ACHN (cell line): ENCODE data around the gene WNT4.
"Not testable (repeated sequence)": the region's sequence is repeated elsewhere in the genome, so short reads cannot be mapped to it uniquely, and the experiment has no call there.

Experiments used
- DNase-seq: peaks from one replicate; pipeline ENCODE4 v3.0.0-alpha.2; 2015
- in situ Hi-C: cut with HindIII; loops from 2 replicates; pipeline ENCODE4 v1.10.0; 2017; ENCODE audit warnings: low sequenced_read_pairs, low pct_ligation_motif_present, low pct_unique_long_range_greater_than_20kb

Gene WNT4

GRCh38 chr1:22098752-22099151 is 44.1 kb downstream of the WNT4 start:
- in situ Hi-C loops: no loop called here
- no peak for DNase-seq

GRCh38 chr1:22096463-22096862 is 46.4 kb downstream of the WNT4 start:
- in situ Hi-C loops: no loop called here
- DNase-seq: no peak

- in situ Hi-C loops: no loop called here
- no peak for DNase-seq
These were observed 46.9 kb downstream of the WNT4 start for GRCh38 chr1:22096036-22096435.

- no peak for DNase-seq
- in situ Hi-C loops: no loop called here
These were observed 49.4 kb downstream of the WNT4 start for GRCh38 chr1:22093513-22093912.

GRCh38 chr1:22092026-22092768 is 50.7 kb downstream of the WNT4 start:
- in situ Hi-C loops: not testable (repeated sequence)
- peak; percentile 43 for DNase-seq

- DNase-seq: no peak
- in situ Hi-C loops: no loop called here
These were observed 52.0 kb downstream of the WNT4 start for GRCh38 chr1:22090867-22091266.

- no peak for DNase-seq
- in situ Hi-C loops: no loop called here
These were observed 53.1 kb downstream of the WNT4 start for GRCh38 chr1:22089787-22090186.

GRCh38 chr1:22089134-22089571 is 53.7 kb downstream of the WNT4 start:
- in situ Hi-C loops: no loop called here
- DNase-seq: no peak

- DNase-seq: no peak
- in situ Hi-C loops: no loop called here
These were observed 54.6 kb downstream of the WNT4 start for GRCh38 chr1:22088331-22088730.

GRCh38 chr1:22080191-22080590 is 62.7 kb downstream of the WNT4 start:
- in situ Hi-C loops: no loop called here
- no peak for DNase-seq

GRCh38 chr1:22078133-22078532 is 64.8 kb downstream of the WNT4 start:
- no peak for DNase-seq
- in situ Hi-C loops: no loop called here

GRCh38 chr1:22077728-22078127 is 65.2 kb downstream of the WNT4 start:
- DNase-seq: no peak

GRCh38 chr1:22076346-22076745 is 66.6 kb downstream of the WNT4 start:
- DNase-seq: no peak
- in situ Hi-C loops: no loop called here

More at GRCh38 chr1:22077728-22078127, 65.2 kb downstream of the WNT4 start:
- in situ Hi-C loops: no loop called here

- in situ Hi-C loops: no loop called here
- no peak for DNase-seq
These were observed 67.2 kb downstream of the WNT4 start for GRCh38 chr1:22075718-22076117.

- DNase-seq: no peak
- in situ Hi-C loops: no loop called here
These were observed 68.1 kb downstream of the WNT4 start for GRCh38 chr1:22074803-22075202.

- in situ Hi-C loops: no loop called here
- DNase-seq: no peak
These were observed 71.4 kb downstream of the WNT4 start for GRCh38 chr1:22071511-22071910.
